ENCODE results near the gene DDX25. TPM values are rescaled to one million over a fixed set of nuclear protein-coding genes. Genes with fewer than 3 reads are reported as not detected.

Gene DDX25
- not detected in 2 replicates for total RNA-seq

DNA sequence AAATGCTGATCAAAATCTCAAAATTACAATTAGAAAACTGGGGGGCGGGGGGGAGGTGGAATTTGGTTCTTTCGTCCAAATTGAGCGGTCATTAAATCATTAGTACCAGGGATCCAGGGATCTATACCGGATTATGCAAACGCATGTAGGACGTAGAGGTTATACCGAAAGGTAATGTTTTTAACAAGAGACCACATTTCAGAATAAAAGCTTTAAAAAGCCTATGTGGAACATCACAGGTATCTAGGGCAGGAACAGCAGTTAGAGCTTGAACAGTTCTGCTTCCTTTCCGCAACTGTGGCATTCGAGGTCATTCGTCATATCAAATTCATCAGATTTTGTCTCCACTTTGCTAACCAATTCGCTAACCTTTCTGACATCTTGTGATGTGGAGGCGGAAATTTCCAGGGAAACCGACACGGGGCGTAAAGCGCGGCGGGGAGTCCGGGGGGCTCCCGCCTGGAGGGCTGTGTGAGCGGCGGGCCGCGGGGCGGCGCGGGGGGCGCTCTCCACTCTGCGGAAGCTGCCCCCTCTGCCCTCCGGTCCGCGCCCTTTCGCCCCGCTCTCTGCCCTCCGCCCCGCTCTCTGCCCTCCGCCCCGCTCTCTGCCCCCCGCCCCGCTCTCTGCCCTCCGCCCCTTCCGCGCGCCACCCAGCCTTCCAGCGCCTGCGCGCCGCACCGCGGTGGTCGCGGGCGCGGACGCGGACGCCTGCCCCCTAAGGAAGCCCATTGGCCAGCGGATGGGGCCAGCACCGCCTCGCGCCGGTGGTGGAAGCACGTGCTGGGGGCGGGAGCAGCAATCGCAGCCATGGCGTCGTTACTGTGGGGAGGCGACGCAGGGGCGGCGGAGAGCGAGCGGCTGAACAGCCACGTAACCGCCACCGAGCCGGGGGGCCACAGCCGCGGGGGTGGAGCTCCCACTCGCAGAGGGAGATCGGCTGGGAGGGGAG lies at the start of gene DDX25:
Gene DDX25 (plus strand): TSS at position 798 of the 949 bp plus-strand sequence. CDS start 10 bp downstream, at position 808.

DNA sequence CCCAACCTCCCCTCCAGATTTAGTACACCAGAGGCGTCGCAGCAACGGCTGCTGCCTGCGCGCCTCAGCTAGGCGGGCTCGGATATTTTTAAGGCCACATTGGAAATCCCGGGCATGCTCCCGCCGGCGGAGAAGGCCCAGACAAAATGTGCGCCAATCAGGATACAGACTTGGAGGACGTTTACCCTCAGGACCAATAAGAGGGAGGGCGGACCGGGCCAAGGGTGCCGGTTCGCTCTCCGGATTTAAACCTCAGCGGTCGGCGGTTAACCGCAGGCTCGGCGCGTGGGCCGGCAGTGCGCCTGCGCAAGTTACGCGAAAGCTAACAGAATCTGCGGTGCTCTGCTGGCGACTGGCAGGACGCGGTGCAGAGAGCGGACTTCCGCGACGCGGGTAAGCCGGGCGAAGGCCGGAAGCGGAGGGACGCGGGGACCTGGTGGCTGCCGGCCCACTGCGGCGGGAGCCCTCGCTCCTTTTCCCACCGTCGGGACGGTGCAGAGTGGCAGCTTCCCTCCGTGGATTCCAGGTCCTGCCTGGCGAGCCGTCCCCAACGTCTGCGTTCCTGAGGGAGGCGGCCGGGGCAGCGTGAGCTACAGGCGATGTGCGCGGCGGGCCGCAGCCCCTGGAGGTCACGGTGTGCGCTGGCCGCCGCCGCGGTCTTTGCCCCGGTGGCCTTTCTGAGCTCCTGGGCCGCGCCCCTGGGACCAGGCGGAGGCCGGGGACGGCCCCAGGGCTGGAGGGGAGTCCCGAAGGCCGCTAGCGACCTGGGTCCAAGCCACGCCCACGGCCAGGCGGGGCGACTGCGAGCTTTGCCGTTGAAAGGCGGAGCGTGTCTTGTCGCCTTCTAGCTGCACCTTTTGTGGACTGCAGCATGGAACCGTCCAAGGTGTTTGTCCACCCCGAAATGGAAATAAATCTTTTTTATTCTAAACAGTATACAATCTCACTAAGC lies 16.7 kb upstream of the DDX25 start, which contains the start of gene HYLS1:
Gene HYLS1 (plus strand): TSS at position 296 of the 952 bp plus-strand sequence. CDS start 11,701 bp downstream, outside the sequence.

DNA sequence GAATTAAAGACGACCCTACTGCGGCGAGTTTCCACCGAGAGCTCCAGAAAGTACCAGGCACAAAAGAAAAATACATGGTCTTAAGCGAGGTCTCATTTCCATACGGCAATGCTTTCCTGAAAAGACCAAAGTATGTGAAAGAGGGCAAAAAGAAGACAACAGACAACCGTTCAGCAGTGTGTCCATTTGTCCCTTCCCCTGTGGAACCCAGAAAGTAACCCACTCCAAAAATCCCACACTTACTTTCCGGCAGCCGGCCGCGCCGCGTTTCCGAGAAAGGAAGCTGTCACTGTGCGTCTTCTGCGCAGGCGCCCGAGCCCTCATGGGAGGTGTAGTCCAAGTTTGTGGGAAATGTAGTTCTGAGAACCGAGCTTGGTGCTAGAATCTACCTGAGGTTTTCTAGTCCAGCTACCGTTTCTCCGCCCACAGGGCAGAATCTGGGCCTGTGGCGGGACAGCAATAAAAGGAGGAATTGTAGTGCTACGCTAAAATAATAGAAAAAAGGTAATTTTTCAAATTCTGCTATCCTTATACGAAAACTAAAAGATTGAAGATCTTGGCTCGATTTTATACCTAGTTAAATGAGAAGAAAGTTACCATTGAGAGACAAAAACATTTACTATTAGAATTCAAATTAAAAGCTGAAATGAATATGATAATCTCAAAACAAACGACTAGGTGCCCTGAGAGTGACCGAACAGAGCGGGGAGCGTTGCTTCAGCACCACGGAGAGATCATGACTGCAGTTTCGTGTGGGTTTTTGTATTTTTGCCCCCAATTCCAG lies 1.2 kb upstream of the DDX25 start, which contains the start of gene PUS3:
Gene PUS3 (minus strand): TSS at position 280 of the 784 bp plus-strand sequence. CDS start 6,922 bp downstream, outside the sequence.

DNA sequence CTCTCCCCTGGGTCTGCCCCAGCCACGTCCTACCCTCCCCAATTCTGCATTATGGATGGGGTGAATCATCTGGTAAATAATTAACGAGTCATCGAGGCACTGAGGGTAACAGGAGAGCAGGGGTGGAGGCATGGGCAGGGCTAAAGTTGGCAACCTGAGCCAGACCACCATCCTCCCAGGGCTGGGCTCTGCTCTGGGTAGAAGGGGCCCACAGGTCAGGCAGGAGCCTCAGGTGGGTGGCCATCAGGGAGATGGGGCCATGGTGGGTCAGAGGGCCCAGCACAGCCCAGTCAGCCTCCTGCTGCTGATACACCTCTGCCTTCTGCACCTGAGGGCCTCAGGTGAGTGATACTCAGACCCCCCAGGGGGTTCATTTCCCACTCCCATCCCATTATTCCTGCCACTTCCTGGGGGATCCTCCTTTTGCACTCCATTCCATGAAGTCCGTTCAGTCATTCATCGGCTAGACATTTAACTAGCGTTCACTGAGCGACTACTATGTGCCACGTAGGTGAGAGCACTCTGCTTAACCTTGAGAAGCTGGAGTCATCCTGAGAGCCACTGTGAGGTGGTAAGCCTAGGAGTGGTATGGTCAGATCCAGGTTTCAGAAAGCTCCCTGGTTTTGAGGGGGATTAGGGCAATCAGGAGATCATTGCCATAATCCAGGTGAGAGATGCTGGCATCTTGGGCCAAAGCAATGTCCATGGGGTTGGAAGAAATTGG lies 41.7 kb downstream of the DDX25 start, which contains the start of gene VSIG10L2:
Gene VSIG10L2 (plus strand): TSS at position 248 of the 724 bp plus-strand sequence. CDS start 12 bp downstream, at position 260.

Other genes with a start within 250 kb of the DDX25 start
- not detected in 2 replicates for gene ACRV1, start 223.7 kb upstream of the DDX25 start, total RNA-seq
- gene PATE1, start 158.2 kb upstream of the DDX25 start, total RNA-seq, result not detected in 2 replicates
- 0.32 TPM in 1 of 2 replicates, not detected in the other for gene PATE2, start 125.7 kb upstream of the DDX25 start, total RNA-seq
- gene PATE3, start 116.4 kb upstream of the DDX25 start, total RNA-seq, result not detected in 2 replicates
- gene PATE4, start 71.2 kb upstream of the DDX25 start, total RNA-seq, result not detected in 2 replicates
- gene HYLS1, start 16.8 kb upstream of the DDX25 start, total RNA-seq, result 9.7 and 10.2 TPM in 2 replicates
- gene PUS3, start 1.3 kb upstream of the DDX25 start, total RNA-seq, result 11.4 and 12.2 TPM in 2 replicates
- gene VSIG10L2, start 41.5 kb downstream of the DDX25 start, total RNA-seq, result not detected in 2 replicates
- 1.9 and 2.6 TPM in 2 replicates for gene CDON, start 158.4 kb downstream of the DDX25 start, total RNA-seq

Measured in epithelial cell of umbilical artery (primary cell).